NCI-H1694 treated with DMSO at 0.1 percent for 48 hours (cell line): ENCODE data around the gene SNAPC2.
"Not testable (repeated sequence)": the region's sequence is repeated elsewhere in the genome, so short reads cannot be mapped to it uniquely, and the experiment has no call there.

Experiments
- DNase-seq: peaks from one replicate; lab custom pipeline; 2025; lab: John Stamatoyannopoulos, UW

The SNAPC2 gene

GRCh38 chr19:7908742-7909461, 11.2 kb upstream of the SNAPC2 start:
- DNase-seq = no peak

GRCh38 chr19:7909471-7910067, 10.6 kb upstream of the SNAPC2 start:
- DNase-seq = no peak

- no peak for DNase-seq
Observed at GRCh38 chr19:7910321-7911161, 9.6 kb upstream of the SNAPC2 start.

- no peak for DNase-seq
Observed at GRCh38 chr19:7911508-7912143, 8.5 kb upstream of the SNAPC2 start.

- DNase-seq = no peak
Observed at GRCh38 chr19:7912144-7912696, 7.9 kb upstream of the SNAPC2 start.

GRCh38 chr19:7912697-7913564, 7.2 kb upstream of the SNAPC2 start:
- no peak for DNase-seq

GRCh38 chr19:7913652-7914051, 6.5 kb upstream of the SNAPC2 start:
- no peak for DNase-seq

- DNase-seq = no peak
Observed at GRCh38 chr19:7914099-7914498, 6.0 kb upstream of the SNAPC2 start.

GRCh38 chr19:7914598-7915045, 5.5 kb upstream of the SNAPC2 start, which contains the start of gene TGFBR3L:
Gene TGFBR3L, plus strand, starts transcription at chr19:7914830.
- DNase-seq = no peak

GRCh38 chr19:7915250-7916102, 4.7 kb upstream of the SNAPC2 start:
- no peak for DNase-seq

GRCh38 chr19:7916103-7916954, 3.8 kb upstream of the SNAPC2 start:
- no peak for DNase-seq

GRCh38 chr19:7916955-7917266, 3.2 kb upstream of the SNAPC2 start:
- DNase-seq = no peak

- peak; percentile 40 for DNase-seq
Observed at GRCh38 chr19:7917267-7918061, 2.7 kb upstream of the SNAPC2 start.

GRCh38 chr19:7918062-7918614, 2.0 kb upstream of the SNAPC2 start:
- not testable (repeated sequence) for DNase-seq

GRCh38 chr19:7918615-7919421, 1.3 kb upstream of the SNAPC2 start:
- no peak for DNase-seq

- DNase-seq = peak; percentile 82
Observed at GRCh38 chr19:7920519-7921301, 572 bp downstream of the SNAPC2 start.
